K562 (cell line): ENCODE measurements around the gene MCC. TPM values are rescaled to one million over a fixed set of nuclear protein-coding genes. Genes with fewer than 3 reads are reported as not detected.

Experiments
- ATF3 ChIP-seq, 2 experiments: fragments of 450-650 bp in 1 of 2; sonication (generic) in 1 of 2; formaldehyde crosslinking in 1 of 2; IDR thresholded peaks in 1 of 2; conservative IDR thresholded peaks in 1 of 2; 2 replicates each; pipeline versions ENCODE4 v1.6.1 to v1.8.1; 2016 to 2023; ENCODE audit warnings: mild to moderate bottlenecking in 2 of 2, moderate library complexity in 2 of 2, inconsistent platforms in 1 of 2, missing genetic modification reagents in 1 of 2
- CCNT2 ChIP-seq: IDR thresholded peaks from 2 replicates; pipeline ENCODE4 v1.6.1; 2011; ENCODE audit warnings: borderline replicate concordance, low read depth, mild to moderate bottlenecking, moderate library complexity, mixed read lengths, low read length; ENCODE audit not compliant: insufficient read length; ENCODE audit errors: extremely low read depth
- CTCF ChIP-seq, 3 experiments: IDR thresholded peaks in 2 of 3; conservative IDR thresholded peaks in 1 of 3; 2 replicates each; pipeline ENCODE4 v1.5.1; 2011 to 2012; ENCODE audit warnings: low read length in 3 of 3, mild to moderate bottlenecking in 3 of 3, control low read depth in 2 of 3, improper control_type of control experiment in 1 of 3, inconsistent platforms in 1 of 3, low read depth in 1 of 3, mixed read lengths in 1 of 3, moderate library complexity in 1 of 3; ENCODE audit not compliant: insufficient read depth in 2 of 3
- DPF2 ChIP-seq: fragments of 450-650 bp; IDR thresholded peaks from 2 replicates; pipeline ENCODE4 v1.6.1; 2016
- EGR1 ChIP-seq: fragments of 450-650 bp; conservative IDR thresholded peaks from 2 replicates; pipeline ENCODE4 v1.6.1; 2017; ENCODE audit warnings: mild to moderate bottlenecking
- ELF1 ChIP-seq: fragments of 200-800 bp; sonication (Bioruptor generic); IDR thresholded peaks from 2 replicates; pipeline ENCODE4 v1.6.1; 2016; ENCODE audit warnings: missing genetic modification characterization, missing compliant biosample characterization
- FOXK2 ChIP-seq, 2 experiments: fragments of 450-650 bp; IDR thresholded peaks in 1 of 2; conservative IDR thresholded peaks in 1 of 2; 2 replicates each; pipeline ENCODE4 v1.6.1; 2016; ENCODE audit warnings: low read depth in 2 of 2, mild to moderate bottlenecking in 1 of 2
- KDM1A ChIP-seq, 2 experiments: fragments of 450-650 bp; IDR thresholded peaks; 2 replicates each; pipeline ENCODE4 v1.6.1; 2016; ENCODE audit warnings: mild to moderate bottlenecking in 2 of 2
- MLLT1 ChIP-seq, 2 experiments: fragments of 450-650 bp; IDR thresholded peaks; 2 replicates each; pipeline ENCODE4 v1.6.1; 2016
- POLR2AphosphoS5 ChIP-seq: IDR thresholded peaks from 2 replicates; pipeline ENCODE4 v1.6.1; 2011; ENCODE audit warnings: mild to moderate bottlenecking, low read depth, low read length, moderate library complexity; ENCODE audit not compliant: control insufficient read depth, insufficient read depth
- POLR2B ChIP-seq: fragments of 450-650 bp; IDR thresholded peaks from 2 replicates; pipeline ENCODE4 v1.6.1; 2018; ENCODE audit warnings: low read depth; ENCODE audit not compliant: partially characterized antibody
- TAF1 ChIP-seq: IDR thresholded peaks from 2 replicates; pipeline ENCODE4 v1.6.1; 2011; ENCODE audit warnings: mild to moderate bottlenecking, low read length, moderate library complexity; ENCODE audit not compliant: insufficient read depth, control insufficient read depth, severe bottlenecking; ENCODE audit errors: extremely low read depth
- TAL1 ChIP-seq: fragments of 450-650 bp; IDR thresholded peaks from 2 replicates; pipeline ENCODE4 v1.6.1; 2016; ENCODE audit warnings: mild to moderate bottlenecking
- XRCC3 ChIP-seq: fragments of 450-650 bp; IDR thresholded peaks from 2 replicates; pipeline ENCODE4 v1.6.1; 2017; ENCODE audit warnings: mild to moderate bottlenecking, moderate library complexity
- ZBTB12 ChIP-seq: fragments of 250-450 bp; sonication (Bioruptor Pico); IDR thresholded peaks from 2 replicates; pipeline ENCODE4 v1.4.0; 2020
- ZNF274 ChIP-seq: IDR thresholded peaks from 2 replicates; pipeline ENCODE4 v1.6.1; 2011; ENCODE audit warnings: low read depth, mild to moderate bottlenecking, low read length, moderate library complexity, borderline replicate concordance
- ZNF408 ChIP-seq: fragments of 250-450 bp; sonication (Bioruptor Pico); IDR thresholded peaks from 2 replicates; pipeline ENCODE4 v1.4.0; 2020; ENCODE audit warnings: low read depth, mild to moderate bottlenecking, moderate library complexity
- ZNF511 ChIP-seq: sonication (generic); formaldehyde crosslinking; IDR thresholded peaks from 2 replicates; pipeline ENCODE4 v1.8.0; 2022; ENCODE audit warnings: mild to moderate bottlenecking, missing genetic modification reagents
- ZNF584 ChIP-seq: fragments of 200-800 bp; sonication (Bioruptor generic); IDR thresholded peaks from 2 replicates; pipeline ENCODE4 v1.6.1; 2016; ENCODE audit warnings: low read depth, mild to moderate bottlenecking, missing genetic modification characterization, missing compliant biosample characterization
- polyA plus RNA-seq, 8 experiments: library from polyadenylated mRNA; depleted of rRNA in 4 of 8; stranded (reverse) in 5 of 8; unstranded in 3 of 8; fragments of >200 nt; fragmentation: Nextera tagmentation in 2 of 8; fragmentation: Illumina TruSeq in 1 of 8; extraction: Ambion mirVana in 2 of 8; extraction: Trizol in 1 of 8; gene quantifications; 2 replicates each; pipeline versions ENCODE4 v1.2.1 to v1.2.3, GENCODE V29; 2011 to 2014; ENCODE audit warnings: inconsistent platforms in 1 of 8, missing spikeins in 1 of 8
- total RNA-seq, 7 experiments: library from RNA; depleted of rRNA in 6 of 7; stranded (reverse); fragments of >200 nt in 6 of 7; fragmentation: Illumina TruSeq in 2 of 7; extraction: Trizol in 2 of 7; gene quantifications; 2 replicates each; pipeline versions ENCODE4 v1.2.1 to v1.2.3, GENCODE V29; 2011 to 2021; ENCODE audit warnings: low replicate concordance in 1 of 7

MCC gene
- total and polyA plus RNA-seq, 9 of the 15 experiments (the other 6 are each of a cell fraction or from before 2014, with no cell fraction given), result 0.04 to 0.24 (median 0.06) TPM; not detected in 1

- TF ChIP-seq CCNT2, result peak; percentile 25
- TF ChIP-seq CTCF (IDR thresholded peaks at IDR 0.05 in 2 of 3, conservative IDR thresholded peaks at IDR 0.05 in 1 of 3; ENCODE audit: insufficient read depth in 2 of 3, low read depth in 1 of 3, low read length in 3 of 3), result peak; percentile 40 to 54 (median 48); a peak in 5 of 6 replicates
- peak; percentile 87 for TF ChIP-seq ZNF511
- peak; percentile 87 for TF ChIP-seq EGR1
- peak; percentile 29; the same call in 1 of the 2 replicates for TF ChIP-seq ELF1
- peak; percentile 90 for TF ChIP-seq ZBTB12 (CRISPR knock-in tag)
- peak; percentile 91 for TF ChIP-seq TAF1
- peak; percentile 72 for TF ChIP-seq POLR2B
- no peak for TF ChIP-seq ZNF274
- peak in 1 of 2 experiments; percentile 21; a peak in 1 of 4 replicates for TF ChIP-seq FOXK2 (conservative IDR thresholded peaks at IDR 0.05 in 1 of 2, IDR thresholded peaks at IDR 0.05 in 1 of 2; ENCODE audit: low read depth in 2 of 2)
- TF ChIP-seq ZNF584, result 0 out of 2 replicates have a peak, but pooled peaks have one; percentile 17
- TF ChIP-seq POLR2AphosphoS5, result peak; percentile 87
- TF ChIP-seq MLLT1 (IDR thresholded peaks at IDR 0.05), result peak in 1 of 2 experiments; percentile 46; a peak in 1 of 4 replicates
- no peak for TF ChIP-seq TAL1
- TF ChIP-seq DPF2, result 0 out of 2 replicates have a peak, but pooled peaks have one; percentile 16
- peak; percentile 100 for TF ChIP-seq ATF3 (IDR thresholded peaks at IDR 0.05)
- peak; percentile 79 for TF ChIP-seq ATF3 (CRISPR knock-in tag; conservative IDR thresholded peaks at IDR 0.05)
- no peak for TF ChIP-seq XRCC3
- peak in 1 of 2 experiments; percentile 78; a peak in 3 of 4 replicates for TF ChIP-seq KDM1A (IDR thresholded peaks at IDR 0.05)
- no peak for TF ChIP-seq ZNF408 (CRISPR knock-in tag)
Measured at GRCh38 chr5:113513384-113514288, 25.4 kb upstream of the MCC start, which contains the start of gene YTHDC2 (continued).
